Neural cell (in vitro differentiated cells): ENCODE results near the gene RTP5.

Source experiments
- EZH2 ChIP-seq: fragments of 200-600, 300-800 bp; shearing (Covaris generic), sonication (generic); IDR thresholded peaks from 2 replicates; pipeline ENCODE4 v1.6.1; 2014; ENCODE audit warnings: antibody characterized with exemption, low read length, borderline replicate concordance, mild to moderate bottlenecking; ENCODE audit not compliant: insufficient read depth, poor library complexity, severe bottlenecking
- RAD21 ChIP-seq: fragments of 450-650 bp; conservative IDR thresholded peaks from 2 replicates; pipeline ENCODE4 v1.6.1; 2014; ENCODE audit warnings: antibody characterized with exemption, mild to moderate bottlenecking, moderate library complexity
- SMC3 ChIP-seq: fragments of 450-650 bp; conservative IDR thresholded peaks from 2 replicates; pipeline ENCODE4 v1.6.1; 2014; ENCODE audit warnings: antibody characterized with exemption, mild to moderate bottlenecking, moderate library complexity; ENCODE audit not compliant: poor library complexity
- TAF1 ChIP-seq: IDR thresholded peaks from 2 replicates; pipeline ENCODE4 v1.6.1; 2012; ENCODE audit warnings: low read depth
- TF ChIP-seq, protein P1 (sequence below): fragments of 450-650 bp; IDR thresholded peaks from 2 replicates; pipeline ENCODE4 v1.5.1; 2014; ENCODE audit warnings: antibody characterized with exemption, mild to moderate bottlenecking, moderate library complexity; ENCODE audit not compliant: poor library complexity, severe bottlenecking
- TF ChIP-seq, protein P2 (sequence below): IDR thresholded peaks from 2 replicates; pipeline ENCODE4 v1.6.1; 2012; ENCODE audit warnings: borderline replicate concordance

DNA sequence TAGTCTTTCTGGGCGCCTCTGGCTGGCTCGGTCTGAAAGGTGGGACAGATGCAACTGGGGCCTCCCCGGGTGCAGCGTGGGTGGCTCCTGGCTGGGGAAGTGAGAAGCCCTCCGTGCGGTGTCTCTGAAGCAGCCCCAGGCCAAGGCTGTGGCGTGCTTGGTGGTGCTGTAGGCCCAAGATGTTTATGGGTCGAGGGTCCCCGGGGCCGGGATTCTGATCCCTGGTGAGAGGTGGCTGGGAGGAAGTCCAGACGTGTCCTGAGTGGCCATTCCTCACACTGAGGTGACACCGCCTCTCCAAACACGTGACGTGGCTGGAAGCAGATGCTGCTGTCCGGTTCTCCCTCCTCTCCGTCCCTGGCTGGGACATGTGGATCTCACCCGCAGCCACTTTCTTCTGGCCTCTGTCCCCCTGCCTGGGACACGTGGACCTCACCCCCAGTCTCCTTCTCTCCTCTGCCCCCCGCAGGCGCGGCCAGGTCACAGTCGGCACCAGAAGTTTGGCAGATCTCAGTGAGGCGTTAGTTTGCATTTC, 12.6 kb downstream of the RTP5 start:
- TF ChIP-seq, protein P1, sequence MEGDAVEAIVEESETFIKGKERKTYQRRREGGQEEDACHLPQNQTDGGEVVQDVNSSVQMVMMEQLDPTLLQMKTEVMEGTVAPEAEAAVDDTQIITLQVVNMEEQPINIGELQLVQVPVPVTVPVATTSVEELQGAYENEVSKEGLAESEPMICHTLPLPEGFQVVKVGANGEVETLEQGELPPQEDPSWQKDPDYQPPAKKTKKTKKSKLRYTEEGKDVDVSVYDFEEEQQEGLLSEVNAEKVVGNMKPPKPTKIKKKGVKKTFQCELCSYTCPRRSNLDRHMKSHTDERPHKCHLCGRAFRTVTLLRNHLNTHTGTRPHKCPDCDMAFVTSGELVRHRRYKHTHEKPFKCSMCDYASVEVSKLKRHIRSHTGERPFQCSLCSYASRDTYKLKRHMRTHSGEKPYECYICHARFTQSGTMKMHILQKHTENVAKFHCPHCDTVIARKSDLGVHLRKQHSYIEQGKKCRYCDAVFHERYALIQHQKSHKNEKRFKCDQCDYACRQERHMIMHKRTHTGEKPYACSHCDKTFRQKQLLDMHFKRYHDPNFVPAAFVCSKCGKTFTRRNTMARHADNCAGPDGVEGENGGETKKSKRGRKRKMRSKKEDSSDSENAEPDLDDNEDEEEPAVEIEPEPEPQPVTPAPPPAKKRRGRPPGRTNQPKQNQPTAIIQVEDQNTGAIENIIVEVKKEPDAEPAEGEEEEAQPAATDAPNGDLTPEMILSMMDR = no peak
- no peak for TF ChIP-seq RAD21
- no peak for TF ChIP-seq TAF1
- TF ChIP-seq, protein P2, sequence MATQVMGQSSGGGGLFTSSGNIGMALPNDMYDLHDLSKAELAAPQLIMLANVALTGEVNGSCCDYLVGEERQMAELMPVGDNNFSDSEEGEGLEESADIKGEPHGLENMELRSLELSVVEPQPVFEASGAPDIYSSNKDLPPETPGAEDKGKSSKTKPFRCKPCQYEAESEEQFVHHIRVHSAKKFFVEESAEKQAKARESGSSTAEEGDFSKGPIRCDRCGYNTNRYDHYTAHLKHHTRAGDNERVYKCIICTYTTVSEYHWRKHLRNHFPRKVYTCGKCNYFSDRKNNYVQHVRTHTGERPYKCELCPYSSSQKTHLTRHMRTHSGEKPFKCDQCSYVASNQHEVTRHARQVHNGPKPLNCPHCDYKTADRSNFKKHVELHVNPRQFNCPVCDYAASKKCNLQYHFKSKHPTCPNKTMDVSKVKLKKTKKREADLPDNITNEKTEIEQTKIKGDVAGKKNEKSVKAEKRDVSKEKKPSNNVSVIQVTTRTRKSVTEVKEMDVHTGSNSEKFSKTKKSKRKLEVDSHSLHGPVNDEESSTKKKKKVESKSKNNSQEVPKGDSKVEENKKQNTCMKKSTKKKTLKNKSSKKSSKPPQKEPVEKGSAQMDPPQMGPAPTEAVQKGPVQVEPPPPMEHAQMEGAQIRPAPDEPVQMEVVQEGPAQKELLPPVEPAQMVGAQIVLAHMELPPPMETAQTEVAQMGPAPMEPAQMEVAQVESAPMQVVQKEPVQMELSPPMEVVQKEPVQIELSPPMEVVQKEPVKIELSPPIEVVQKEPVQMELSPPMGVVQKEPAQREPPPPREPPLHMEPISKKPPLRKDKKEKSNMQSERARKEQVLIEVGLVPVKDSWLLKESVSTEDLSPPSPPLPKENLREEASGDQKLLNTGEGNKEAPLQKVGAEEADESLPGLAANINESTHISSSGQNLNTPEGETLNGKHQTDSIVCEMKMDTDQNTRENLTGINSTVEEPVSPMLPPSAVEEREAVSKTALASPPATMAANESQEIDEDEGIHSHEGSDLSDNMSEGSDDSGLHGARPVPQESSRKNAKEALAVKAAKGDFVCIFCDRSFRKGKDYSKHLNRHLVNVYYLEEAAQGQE = no peak
- no peak for TF ChIP-seq EZH2
- TF ChIP-seq SMC3 = no peak
